ENCODE results near the gene EXOC4.

GRCh38 chr7:133704453-133704852 is 451.6 kb downstream of the EXOC4 start:
- no peak for TF ChIP-seq GATA3 (IDR thresholded peaks at IDR 0.05; ENCODE audit: low read depth, low read length)
- TF ChIP-seq GATA2 (IDR thresholded peaks at IDR 0.05; ENCODE audit: low read depth, low read length) = no peak

Measured in SH-SY5Y (cell line).